DND-41 (cell line): ENCODE results near the gene PRPF6.

Experiments
- ATAC-seq: fragments of 200-7000 bp; cut with Tn5 transposase; 3 replicates; pipeline ENCODE4 v1.9.1; 2021; ENCODE audit warnings: low read depth; ENCODE audit not compliant: insufficient read depth
- DNase-seq: peaks from one replicate; pipeline ENCODE4 v3.0.0-alpha.2; 2020
- H2AFZ ChIP-seq: 2 replicates; pipeline ENCODE4 v1.6.0; 2012; ENCODE audit warnings: low read depth, low read length
- H3K27ac ChIP-seq: 2 replicates; pipeline ENCODE4 v1.5.1; 2012; ENCODE audit warnings: low read length, inconsistent platforms
- H3K27me3 ChIP-seq: fragments of 200-600 bp; sonication (generic); 2 replicates; pipeline ENCODE4 v1.6.0; 2012; ENCODE audit warnings: low read length, mild to moderate bottlenecking, inconsistent platforms; ENCODE audit not compliant: insufficient read depth, poor library complexity
- H3K36me3 ChIP-seq: 2 replicates; pipeline ENCODE4 v1.5.1; 2012; ENCODE audit warnings: low read length, inconsistent platforms; ENCODE audit not compliant: insufficient read depth
- H3K4me1 ChIP-seq: 2 replicates; pipeline ENCODE4 v1.5.1; 2012; ENCODE audit warnings: mild to moderate bottlenecking, low read length; ENCODE audit not compliant: insufficient read depth
- H3K4me2 ChIP-seq: 2 replicates; pipeline ENCODE4 v1.6.0; 2012; ENCODE audit warnings: mild to moderate bottlenecking, moderate library complexity, low read length, inconsistent platforms; ENCODE audit not compliant: insufficient read depth
- H3K4me3 ChIP-seq, 2 experiments: fragments of 200-600 bp in 1 of 2; shearing (Covaris generic) in 1 of 2; 2 replicates each; pipeline ENCODE4 v1.5.1; 2012 to 2016; ENCODE audit warnings: inconsistent platforms in 2 of 2, low read length in 2 of 2, mild to moderate bottlenecking in 2 of 2, low read depth in 1 of 2, moderate library complexity in 1 of 2
- H3K79me2 ChIP-seq: 2 replicates; pipeline ENCODE4 v1.6.0; 2012; ENCODE audit warnings: low read length, inconsistent platforms; ENCODE audit not compliant: insufficient read depth
- H3K9ac ChIP-seq: 2 replicates; pipeline ENCODE4 v1.6.0; 2012; ENCODE audit warnings: low read depth, mild to moderate bottlenecking, inconsistent platforms, low read length, moderate library complexity
- H3K9me3 ChIP-seq: 2 replicates; pipeline ENCODE4 v1.5.1; 2012; ENCODE audit warnings: low read length, moderate library complexity, mild to moderate bottlenecking, inconsistent platforms; ENCODE audit not compliant: insufficient read depth, severe bottlenecking
- H4K20me1 ChIP-seq: 2 replicates; pipeline ENCODE4 v1.6.0; 2012; ENCODE audit warnings: low read length; ENCODE audit not compliant: insufficient read depth
- EZH2 ChIP-seq: IDR thresholded peaks from 3 replicates; pipeline ENCODE4 v1.6.1; 2012; ENCODE audit warnings: borderline replicate concordance, low read depth, mild to moderate bottlenecking, moderate library complexity, low read length, inconsistent platforms; ENCODE audit not compliant: severe bottlenecking
- TF ChIP-seq, protein P1 (sequence below): IDR thresholded peaks from 2 replicates; pipeline ENCODE4 v1.5.1; 2012; ENCODE audit warnings: borderline replicate concordance, low read length, moderate library complexity, mild to moderate bottlenecking; ENCODE audit not compliant: poor library complexity, severe bottlenecking; ENCODE audit errors: extremely low read depth

The PRPF6 gene

DNA sequence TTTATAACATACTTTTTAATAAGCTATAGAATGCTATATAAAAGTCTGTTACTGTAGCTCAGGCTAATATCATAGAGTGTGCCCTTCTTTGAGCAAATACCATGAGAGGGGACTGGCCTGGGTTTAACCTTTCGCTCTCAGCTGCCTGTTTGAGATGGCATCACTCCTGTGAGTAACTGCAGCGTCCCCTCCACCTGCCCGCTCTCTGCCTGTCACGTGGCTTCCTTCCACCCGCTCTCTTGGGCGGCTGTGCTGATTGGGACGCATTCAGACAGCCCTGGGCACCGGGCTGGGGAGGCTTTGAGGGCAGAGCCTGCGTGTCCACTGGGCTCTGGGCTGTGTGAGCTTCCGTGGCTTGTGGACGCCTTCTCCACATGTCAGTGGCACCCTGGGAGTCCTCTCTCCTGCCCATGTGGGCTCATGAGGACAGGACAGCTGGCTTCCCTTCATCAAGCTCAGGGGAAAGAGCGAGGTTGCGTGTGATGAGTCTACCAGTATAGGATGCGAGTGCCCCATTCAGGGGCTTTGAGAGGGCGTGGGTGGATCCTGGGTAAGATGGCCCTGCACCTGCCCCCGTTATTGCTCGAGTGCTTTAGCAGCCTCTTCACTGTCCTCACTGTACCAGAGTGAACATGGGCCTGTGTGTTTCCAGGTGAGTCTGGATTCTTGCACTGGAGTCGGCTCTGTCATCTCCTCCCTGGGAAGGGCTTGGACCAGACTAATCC is 44.3 kb downstream of the PRPF6 start:
- Histone ChIP-seq H2AFZ (no peak overlapping the region), H3K36me3 (peaks cover 98% of the 10 kb centered on the region), H3K9me3 (no peaks in the 10 kb centered on the region), H3K79me2 (peaks cover 6% of the 10 kb centered on the region), H3K4me3 (no peak overlapping the region), H3K4me2 (no peak overlapping the region), H3K4me1 (no peaks in the 10 kb centered on the region), H3K27ac (no peak overlapping the region), H4K20me1 (peaks cover 50% of the 10 kb centered on the region), H3K27me3 (no peaks in the 10 kb centered on the region), H3K9ac (no peak overlapping the region)
- no peak for DNase-seq
- no peak for ATAC-seq
- TF ChIP-seq, protein P1, sequence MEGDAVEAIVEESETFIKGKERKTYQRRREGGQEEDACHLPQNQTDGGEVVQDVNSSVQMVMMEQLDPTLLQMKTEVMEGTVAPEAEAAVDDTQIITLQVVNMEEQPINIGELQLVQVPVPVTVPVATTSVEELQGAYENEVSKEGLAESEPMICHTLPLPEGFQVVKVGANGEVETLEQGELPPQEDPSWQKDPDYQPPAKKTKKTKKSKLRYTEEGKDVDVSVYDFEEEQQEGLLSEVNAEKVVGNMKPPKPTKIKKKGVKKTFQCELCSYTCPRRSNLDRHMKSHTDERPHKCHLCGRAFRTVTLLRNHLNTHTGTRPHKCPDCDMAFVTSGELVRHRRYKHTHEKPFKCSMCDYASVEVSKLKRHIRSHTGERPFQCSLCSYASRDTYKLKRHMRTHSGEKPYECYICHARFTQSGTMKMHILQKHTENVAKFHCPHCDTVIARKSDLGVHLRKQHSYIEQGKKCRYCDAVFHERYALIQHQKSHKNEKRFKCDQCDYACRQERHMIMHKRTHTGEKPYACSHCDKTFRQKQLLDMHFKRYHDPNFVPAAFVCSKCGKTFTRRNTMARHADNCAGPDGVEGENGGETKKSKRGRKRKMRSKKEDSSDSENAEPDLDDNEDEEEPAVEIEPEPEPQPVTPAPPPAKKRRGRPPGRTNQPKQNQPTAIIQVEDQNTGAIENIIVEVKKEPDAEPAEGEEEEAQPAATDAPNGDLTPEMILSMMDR: no peak
- no peak for TF ChIP-seq EZH2

DNA sequence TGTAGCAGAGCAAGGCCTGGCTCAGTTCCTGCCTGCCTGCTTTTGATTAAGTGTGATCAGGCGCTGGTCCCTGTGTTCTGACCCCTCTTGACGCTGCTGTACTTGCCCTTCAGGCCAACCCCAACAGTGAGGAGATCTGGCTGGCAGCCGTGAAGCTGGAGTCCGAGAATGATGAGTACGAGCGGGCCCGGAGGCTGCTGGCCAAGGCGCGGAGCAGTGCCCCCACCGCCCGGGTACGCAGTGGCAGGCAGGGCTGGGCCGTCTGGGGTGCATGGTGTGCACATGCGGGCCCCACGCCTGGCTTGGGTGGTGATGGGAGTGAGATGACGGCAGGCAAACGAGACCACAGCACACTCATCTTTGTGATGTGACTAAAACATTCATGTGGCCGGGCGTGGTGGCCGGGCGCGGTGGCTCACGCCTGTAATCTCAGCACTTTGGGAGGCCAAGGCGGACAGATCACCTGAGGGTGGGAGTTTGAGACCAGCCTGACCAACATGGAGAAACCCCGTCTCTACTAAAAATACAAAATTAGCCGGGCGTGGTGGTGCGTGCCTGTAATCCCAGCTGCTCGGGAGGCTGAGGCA is 45.0 kb downstream of the PRPF6 start:
- Histone ChIP-seq H2AFZ (no peak overlapping the region), H3K4me2 (no peak overlapping the region), H3K4me3 (no peak overlapping the region), H3K27ac (no peak overlapping the region), H3K27me3 (no peaks in the 10 kb centered on the region), H3K9me3 (no peaks in the 10 kb centered on the region), H3K79me2 (peaks cover 6% of the 10 kb centered on the region), H3K9ac (no peak overlapping the region), H4K20me1 (peaks cover 53% of the 10 kb centered on the region), H3K36me3 (peaks cover 99% of the 10 kb centered on the region), H3K4me1 (no peaks in the 10 kb centered on the region)
- ATAC-seq: no peak
- DNase-seq: no peak
- TF ChIP-seq, protein P1: no peak
- TF ChIP-seq EZH2: no peak

DNA sequence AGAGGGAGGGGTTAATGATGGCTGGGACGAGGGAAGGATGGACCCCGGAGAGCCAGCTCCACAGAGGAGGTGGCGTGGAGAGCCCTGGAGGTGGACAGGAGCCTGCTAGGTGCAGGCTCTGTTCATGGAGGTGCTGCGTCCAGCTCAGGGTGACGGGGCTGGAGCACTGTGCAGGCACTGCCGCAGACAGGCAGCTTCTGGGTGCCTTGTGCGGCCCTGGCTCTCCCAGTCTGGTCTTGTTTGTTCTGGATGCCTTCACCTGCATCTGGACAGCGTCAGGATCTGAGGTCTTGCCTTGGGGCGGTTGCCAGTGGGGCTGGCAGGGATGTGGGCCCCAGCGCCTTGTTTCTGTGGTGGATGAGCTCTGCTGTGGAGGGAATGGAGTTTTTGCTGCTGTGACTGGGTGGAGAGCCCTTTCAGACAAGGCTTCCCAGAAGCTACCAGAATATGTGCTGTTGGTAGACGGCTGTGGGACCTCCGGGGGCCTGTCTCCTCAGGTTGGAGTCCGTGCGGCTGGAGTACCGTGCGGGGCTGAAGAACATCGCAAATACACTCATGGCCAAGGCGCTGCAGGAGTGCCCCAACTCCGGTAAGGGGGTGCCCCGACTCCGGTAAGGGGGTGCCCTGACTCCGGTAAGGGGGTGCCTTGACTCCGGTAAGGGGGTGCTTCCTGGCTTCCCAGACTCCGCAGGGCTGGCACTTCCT is 47.2 kb downstream of the PRPF6 start:
- Histone ChIP-seq H3K9ac (no peak overlapping the region), H3K4me2 (no peak overlapping the region), H3K4me3 (no peak overlapping the region), H3K27ac (no peak overlapping the region), H4K20me1 (peaks cover 35% of the 10 kb centered on the region), H3K4me1 (no peaks in the 10 kb centered on the region), H2AFZ (no peak overlapping the region), H3K79me2 (no peaks in the 10 kb centered on the region), H3K27me3 (no peaks in the 10 kb centered on the region), H3K36me3 (peaks cover 97% of the 10 kb centered on the region), H3K9me3 (no peaks in the 10 kb centered on the region)
- TF ChIP-seq, protein P1: no peak
- no peak for TF ChIP-seq EZH2
- DNase-seq (no peak), ATAC-seq (no peak)
